CD14-positive monocyte (primary cell): ENCODE measurements around the gene TUBB4B. TPM values are rescaled to one million over a fixed set of nuclear protein-coding genes. Genes with fewer than 3 reads are reported as not detected.

ENCODE experiments used
- DNase-seq, 3 donors: peaks; one replicate each; pipeline ENCODE4 v3.0.0-alpha.2; 2011 to 2022
- H2AFZ ChIP-seq: 2 replicates; pipeline ENCODE4 v1.6.0; 2012; ENCODE audit warnings: mild to moderate bottlenecking, low read depth, low read length, inconsistent platforms; ENCODE audit not compliant: insufficient read depth, poor library complexity, severe bottlenecking
- H3K27ac ChIP-seq, 2 donors: 1 replicate in 1 of 2; 2 replicates in 1 of 2; pipeline ENCODE4 v1.5.1; 2012 to 2013; ENCODE audit warnings: low read length in 2 of 2, control low read depth in 1 of 2, inconsistent platforms in 1 of 2, low read depth in 1 of 2, mild to moderate bottlenecking in 1 of 2
- H3K27me3 ChIP-seq, 2 donors: one replicate each; pipeline versions ENCODE4 v1.6.0 to v1.6.1; 2011 to 2013; ENCODE audit warnings: low read length in 2 of 2; ENCODE audit not compliant: control insufficient read depth in 2 of 2, insufficient read depth in 2 of 2
- H3K36me3 ChIP-seq, 2 donors: replicated peaks in 1 of 2; 1 replicate in 1 of 2; 2 replicates in 1 of 2; pipeline versions ENCODE4 v1.5.1 to v1.6.1; 2012 to 2013; ENCODE audit warnings: low read length in 2 of 2, control low read depth in 1 of 2, inconsistent platforms in 1 of 2, mild to moderate bottlenecking in 1 of 2; ENCODE audit not compliant: insufficient read depth in 2 of 2, control insufficient read depth in 1 of 2
- H3K4me1 ChIP-seq, 2 donors: 1 replicate in 1 of 2; 2 replicates in 1 of 2; pipeline versions ENCODE4 v1.5.1 to v1.6.1; 2012 to 2013; ENCODE audit warnings: low read length in 2 of 2, control low read depth in 1 of 2, inconsistent platforms in 1 of 2, mild to moderate bottlenecking in 1 of 2, moderate library complexity in 1 of 2; ENCODE audit not compliant: insufficient read depth in 2 of 2, control insufficient read depth in 1 of 2
- H3K4me2 ChIP-seq: replicated peaks from 2 replicates; pipeline ENCODE3; 2012; ENCODE audit warnings: low read length, moderate library complexity, mild to moderate bottlenecking; ENCODE audit not compliant: poor library complexity, severe bottlenecking; ENCODE audit errors: extremely low read depth
- H3K4me3 ChIP-seq, 3 experiments: fragments of 200-600 bp in 1 of 3; sonication (generic) in 1 of 3; replicated peaks in 1 of 3; 1 replicate in 2 of 3; 2 replicates in 1 of 3; pipeline ENCODE4 v1.5.1; 2011 to 2013; ENCODE audit warnings: low read length in 3 of 3, mild to moderate bottlenecking in 3 of 3, control low read depth in 2 of 3, low read depth in 2 of 3, inconsistent platforms in 1 of 3, moderate library complexity in 1 of 3
- H3K79me2 ChIP-seq: 2 replicates; pipeline ENCODE4 v1.6.0; 2012; ENCODE audit warnings: mild to moderate bottlenecking, control low read depth, inconsistent platforms, low read length, moderate library complexity; ENCODE audit not compliant: insufficient read depth
- H3K9ac ChIP-seq: 2 replicates; pipeline ENCODE4 v1.6.0; 2017; ENCODE audit warnings: low read length, mild to moderate bottlenecking; ENCODE audit not compliant: insufficient read depth, poor library complexity, severe bottlenecking
- H3K9me3 ChIP-seq, 2 donors: replicated peaks in 1 of 2; 1 replicate in 1 of 2; 2 replicates in 1 of 2; pipeline versions ENCODE4 v1.5.1 to v1.6.1; 2012 to 2013; ENCODE audit warnings: low read length in 2 of 2, control low read depth in 1 of 2; ENCODE audit not compliant: control insufficient read depth in 1 of 2, insufficient read depth in 1 of 2
- H4K20me1 ChIP-seq: 2 replicates; pipeline ENCODE4 v1.6.0; 2012; ENCODE audit warnings: mild to moderate bottlenecking, low read length, control low read depth, moderate library complexity; ENCODE audit not compliant: insufficient read depth
- H3K27ac Mint-ChIP-seq, 7 donors: one replicate each; pipeline ENCODE4 v1.8.0; 2020; ENCODE audit warnings: mild to moderate bottlenecking in 7 of 7, mixed read lengths in 7 of 7, moderate library complexity in 6 of 7, inconsistent platforms in 2 of 7
- H3K27me3 Mint-ChIP-seq, 3 donors: one replicate each; pipeline ENCODE4 v1.8.0; 2021 to 2022; ENCODE audit warnings: low read depth in 3 of 3, mild to moderate bottlenecking in 3 of 3, mixed read lengths in 3 of 3, moderate library complexity in 3 of 3, inconsistent platforms in 1 of 3
- H3K36me3 Mint-ChIP-seq, 2 donors: one replicate each; pipeline ENCODE4 v1.8.0; 2020; ENCODE audit warnings: mixed read lengths in 2 of 2, inconsistent platforms in 1 of 2, mild to moderate bottlenecking in 1 of 2
- H3K4me1 Mint-ChIP-seq: one replicate; pipeline ENCODE4 v1.8.0; 2020; ENCODE audit warnings: mild to moderate bottlenecking, mixed read lengths
- H3K4me3 Mint-ChIP-seq, 2 donors: one replicate each; pipeline ENCODE4 v1.8.0; 2020; ENCODE audit warnings: mild to moderate bottlenecking in 2 of 2, mixed read lengths in 2 of 2, moderate library complexity in 1 of 2
- H3K9me3 Mint-ChIP-seq, 7 donors: one replicate each; pipeline ENCODE4 v1.8.0; 2020 to 2022; ENCODE audit warnings: mixed read lengths in 7 of 7, mild to moderate bottlenecking in 6 of 7, moderate library complexity in 6 of 7, inconsistent platforms in 2 of 7
- WGBS: methylation state at CpG from one replicate; pipeline ENCODE4 v1.1.5; 2013; ENCODE audit warnings: missing lambda C conversion rate; ENCODE audit not compliant: insufficient coverage; 5-methylcytosine and 5-hydroxymethylcytosine counted together
- intact Hi-C, 2 donors: fragments of 100-400 bp; cut with micrococcal nuclease; formaldehyde crosslinking; loops; one replicate each; pipeline versions ENCODE4 v1.15.0 to v1.15.1; 2023
- polyA plus RNA-seq, 3 donors: library from polyadenylated mRNA; depleted of rRNA in 1 of 3; unstranded in 2 of 3; stranded (reverse) in 1 of 3; fragments of 300-500 nt in 2 of 3; fragments of >200 nt in 1 of 3; fragmentation: Illumina TruSeq in 2 of 3; gene quantifications; 1 replicate in 2 of 3; 2 replicates in 1 of 3; pipeline ENCODE4 v1.2.3, GENCODE V29; 2012 to 2021
- TF ChIP-seq, protein P1 (sequence below): fragments of 200-600 bp; IDR thresholded peaks from one replicate; pipeline ENCODE4 v1.8.0; 2022; ENCODE audit warnings: antibody characterized with exemption, mild to moderate bottlenecking

TUBB4B gene
- polyA plus RNA-seq, 3 donors = 58.1 to 284 (median 70.8) TPM

GRCh38 chr9:137194909-137195308, 46.2 kb upstream of the TUBB4B start:
- no peak overlapping the region for H3K4me3 ChIP-seq
- no peak for DNase-seq
- Mint-ChIP-seq H3K27ac (no peak overlapping the region), H3K27me3 (peaks cover 0 to 4% (median 0%) of the 10 kb centered on the region in 3 donors), H3K4me3 (no peak overlapping the region), H3K9me3 (peaks cover 0 to 2% (median 0%) of the 10 kb centered on the region in 7 donors), H3K36me3 (peaks cover 5 to 25% of the 10 kb centered on the region in 2 donors), H3K4me1 (peaks cover 20% of the 10 kb centered on the region)
- peaks cover 0 to 4% of the 10 kb centered on the region in 2 donors for H3K27me3 ChIP-seq
- peaks cover 22 to 30% of the 10 kb centered on the region in 2 donors for H3K4me1 ChIP-seq
- TF ChIP-seq, protein P1, sequence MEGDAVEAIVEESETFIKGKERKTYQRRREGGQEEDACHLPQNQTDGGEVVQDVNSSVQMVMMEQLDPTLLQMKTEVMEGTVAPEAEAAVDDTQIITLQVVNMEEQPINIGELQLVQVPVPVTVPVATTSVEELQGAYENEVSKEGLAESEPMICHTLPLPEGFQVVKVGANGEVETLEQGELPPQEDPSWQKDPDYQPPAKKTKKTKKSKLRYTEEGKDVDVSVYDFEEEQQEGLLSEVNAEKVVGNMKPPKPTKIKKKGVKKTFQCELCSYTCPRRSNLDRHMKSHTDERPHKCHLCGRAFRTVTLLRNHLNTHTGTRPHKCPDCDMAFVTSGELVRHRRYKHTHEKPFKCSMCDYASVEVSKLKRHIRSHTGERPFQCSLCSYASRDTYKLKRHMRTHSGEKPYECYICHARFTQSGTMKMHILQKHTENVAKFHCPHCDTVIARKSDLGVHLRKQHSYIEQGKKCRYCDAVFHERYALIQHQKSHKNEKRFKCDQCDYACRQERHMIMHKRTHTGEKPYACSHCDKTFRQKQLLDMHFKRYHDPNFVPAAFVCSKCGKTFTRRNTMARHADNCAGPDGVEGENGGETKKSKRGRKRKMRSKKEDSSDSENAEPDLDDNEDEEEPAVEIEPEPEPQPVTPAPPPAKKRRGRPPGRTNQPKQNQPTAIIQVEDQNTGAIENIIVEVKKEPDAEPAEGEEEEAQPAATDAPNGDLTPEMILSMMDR = no peak
- H2AFZ ChIP-seq = no peak overlapping the region
- intact Hi-C loops = no loop called here
- H3K9ac ChIP-seq = no peak overlapping the region
- no peak overlapping the region for H3K27ac ChIP-seq
- 97% methylated on average over 8 of the region's 10 CpGs for WGBS
- H3K4me2 ChIP-seq = no peak overlapping the region
- peaks cover 17 to 20% of the 10 kb centered on the region in 2 donors for H3K36me3 ChIP-seq
- peaks cover 22% of the 10 kb centered on the region for H3K79me2 ChIP-seq
- H3K9me3 ChIP-seq = no peaks in the 10 kb centered on the region
- peaks cover 38% of the 10 kb centered on the region for H4K20me1 ChIP-seq

DNA sequence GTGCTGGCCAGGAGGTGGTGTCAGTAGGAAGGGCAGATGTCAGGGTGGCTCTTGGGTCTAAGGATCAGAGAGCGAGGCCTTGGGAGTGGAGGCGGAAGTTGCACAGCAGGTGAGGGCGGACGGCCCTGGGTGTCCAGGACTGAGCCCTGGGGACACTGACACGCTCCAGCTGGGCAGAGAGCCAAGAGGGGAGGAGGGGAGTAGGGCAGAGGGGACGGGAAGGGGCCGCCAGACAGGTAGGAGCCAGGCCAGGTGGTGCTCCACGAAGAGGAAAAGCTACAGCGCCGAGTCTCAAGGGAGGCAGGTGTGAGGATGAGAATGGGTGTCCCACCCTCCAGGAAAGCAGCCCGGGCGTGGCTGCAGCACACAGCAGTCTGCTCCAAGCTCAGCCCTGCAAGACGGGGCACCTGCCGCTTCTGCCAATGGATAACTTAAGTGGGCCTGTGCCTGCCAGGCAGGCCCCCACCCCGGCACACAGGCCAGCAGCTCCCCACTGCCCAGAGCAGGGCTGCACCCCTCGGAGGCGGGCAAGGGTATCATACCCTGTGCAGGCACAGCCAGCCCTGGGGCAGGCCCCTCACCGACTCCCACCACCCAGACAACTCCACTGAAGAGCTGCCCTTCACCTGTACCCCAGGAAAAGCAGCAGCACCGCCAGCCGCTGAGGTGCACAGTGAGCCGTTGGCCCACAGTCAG, 45.4 kb upstream of the TUBB4B start:
- H3K36me3 ChIP-seq = peaks cover 14% of the 10 kb centered on the region in 2 donors
- peaks cover 18 to 24% of the 10 kb centered on the region in 2 donors for H3K4me1 ChIP-seq
- H3K27ac Mint-ChIP-seq = no peak overlapping the region
- no peak overlapping the region for H3K9ac ChIP-seq
- peaks cover 0 to 4% of the 10 kb centered on the region in 2 donors for H3K27me3 ChIP-seq
- H3K4me3 Mint-ChIP-seq = no peak overlapping the region
- H3K4me3 ChIP-seq = no peak overlapping the region
- peaks cover 0 to 4% (median 0%) of the 10 kb centered on the region in 3 donors for H3K27me3 Mint-ChIP-seq
- H3K4me2 ChIP-seq = no peak overlapping the region
- no peaks in the 10 kb centered on the region for H3K9me3 ChIP-seq
- WGBS = 97% methylated on average over 20 of the region's 21 CpGs
- intact Hi-C loops = no loop called here
- H3K79me2 ChIP-seq = peaks cover 14% of the 10 kb centered on the region
- peaks cover 31% of the 10 kb centered on the region for H4K20me1 ChIP-seq
- H3K36me3 Mint-ChIP-seq = peaks cover 2 to 19% of the 10 kb centered on the region in 2 donors
- H3K4me1 Mint-ChIP-seq = peaks cover 16% of the 10 kb centered on the region
- H2AFZ ChIP-seq = no peak overlapping the region
- no peak overlapping the region for H3K27ac ChIP-seq
- TF ChIP-seq, protein P1 = no peak
- no peaks in the 10 kb centered on the region for H3K9me3 Mint-ChIP-seq
- no peak for DNase-seq
